Fibroblast of mammary gland (primary cell): Measurements from ENCODE around the gene UQCC2.

Experiments
- DNase-seq: peaks from one replicate; pipeline ENCODE4 v3.0.0-alpha.2; 2010; ENCODE audit warnings: low read depth
- H3K4me3 ChIP-seq: 2 replicates; pipeline ENCODE4 v1.5.1; 2011; ENCODE audit warnings: low read depth, mild to moderate bottlenecking, low read length, moderate library complexity; ENCODE audit not compliant: control insufficient read depth
- CTCF ChIP-seq: conservative IDR thresholded peaks from 2 replicates; pipeline ENCODE4 v1.5.1; 2011; ENCODE audit warnings: low read depth, low read length, inconsistent platforms; ENCODE audit not compliant: control insufficient read depth, insufficient read depth

Gene UQCC2

GRCh38 chr6:33748841-33749240 lies 37.3 kb upstream of the UQCC2 start:
- DNase-seq = no peak
- TF ChIP-seq CTCF = no peak
- H3K4me3 ChIP-seq = no peak overlapping the region

- no peak for DNase-seq
- TF ChIP-seq CTCF = no peak
- no peak overlapping the region for H3K4me3 ChIP-seq
Observed at GRCh38 chr6:33747823-33748222, 36.3 kb upstream of the UQCC2 start.

GRCh38 chr6:33746651-33747100 lies 35.2 kb upstream of the UQCC2 start, which contains the start of gene IP6K3:
TSS of gene IP6K3 (minus strand) at chr6:33746905. CDS start at chr6:33735476, 11,429 bp downstream.
- no peak for TF ChIP-seq CTCF
- H3K4me3 ChIP-seq = no peak within 1 kb of the TSS
- no peak for DNase-seq

- DNase-seq = peak; percentile 54
- no peak for TF ChIP-seq CTCF
- no peak overlapping the region for H3K4me3 ChIP-seq
Observed at GRCh38 chr6:33746036-33746600, 34.6 kb upstream of the UQCC2 start.

- H3K4me3 ChIP-seq = no peak overlapping the region
- DNase-seq = peak; percentile 12
- TF ChIP-seq CTCF = no peak
Observed at GRCh38 chr6:33745548-33745947, 34.0 kb upstream of the UQCC2 start.

GRCh38 chr6:33744895-33745546 lies 33.5 kb upstream of the UQCC2 start:
- H3K4me3 ChIP-seq = no peak overlapping the region
- no peak for TF ChIP-seq CTCF
- no peak for DNase-seq
